ENCODE measurements around the gene PRTG. TPM values are rescaled to one million over a fixed set of nuclear protein-coding genes. Genes with fewer than 3 reads are reported as not detected.

Gene PRTG
- total RNA-seq, 4 donors from 2014 or later: 40.3 to 146 (median 89.0) TPM

GRCh38 chr15:55741833-55742497 lies 987 bp downstream of the PRTG start:
- peak overlapping the region; percentile 69 to 97 (median 75) for H3K4me3 ChIP-seq (replicated peaks in 1 of 3)
- DNase-seq: peak; percentile 61 to 62
- no peaks in the 10 kb centered on the region for H3K36me3 ChIP-seq
- H3K4me1 ChIP-seq: peaks cover 22 to 30% of the 10 kb centered on the region in 2 donors
- TF ChIP-seq CTCF (IDR thresholded peaks at IDR 0.05) (no peak), POLR2A (IDR thresholded peaks at IDR 0.05) (peak in 1 of 2 donors; percentile 7)
- H3K9me3 ChIP-seq: no peaks in the 10 kb centered on the region
- 4% methylated on average over 25 to 31 of the region's 34 CpGs for WGBS, 2 donors
- intact Hi-C loops (cut with DNase I): loop anchor here (10.0 kb wide), 1 partner anchor 87 kb away; no protein-coding TSS in a partner anchor
- H3K27me3 ChIP-seq: no peaks in the 10 kb centered on the region
- peak overlapping the region; percentile 79 to 92 (median 87) for H3K27ac ChIP-seq

- no peaks in the 10 kb centered on the region for H3K36me3 ChIP-seq
- DNase-seq: peak in 1 of 2 donors; percentile 19
- no peaks in the 10 kb centered on the region for H3K27me3 ChIP-seq
- H3K4me3 ChIP-seq (replicated peaks in 1 of 3): peak overlapping the region in 2 of 3 donors; percentile 69 to 75
- H3K4me1 ChIP-seq: peaks cover 27 to 37% of the 10 kb centered on the region in 2 donors
- intact Hi-C loops (cut with DNase I): loop anchor here (10.0 kb wide), 1 partner anchor 86 kb away; no protein-coding TSS in a partner anchor
- 24 to 27% methylated on average over 21 of the region's 21 CpGs for WGBS, 2 donors
- TF ChIP-seq POLR2A (IDR thresholded peaks at IDR 0.05) (no peak), CTCF (IDR thresholded peaks at IDR 0.05) (no peak)
- peak overlapping the region; percentile 79 to 92 (median 87) for H3K27ac ChIP-seq
- H3K9me3 ChIP-seq: no peaks in the 10 kb centered on the region
Measured at GRCh38 chr15:55740981-55741832, 1.7 kb downstream of the PRTG start.

GRCh38 chr15:55740359-55740878 lies 2.5 kb downstream of the PRTG start:
- peak overlapping the region in 2 of 3 donors; percentile 2 to 69 for H3K4me3 ChIP-seq (replicated peaks in 1 of 3)
- intact Hi-C loops (cut with DNase I): loop anchor here (10.0 kb wide), 1 partner anchor 86 kb away; no protein-coding TSS in a partner anchor

GRCh38 chr15:55739641-55740040 lies 3.3 kb downstream of the PRTG start:
- Histone ChIP-seq H3K4me1 (peaks cover 32 to 44% of the 10 kb centered on the region in 2 donors), H3K9me3 (no peaks in the 10 kb centered on the region), H3K4me3 (replicated peaks in 1 of 3) (no peak overlapping the region), H3K27me3 (no peaks in the 10 kb centered on the region), H3K36me3 (no peaks in the 10 kb centered on the region), H3K27ac (peak overlapping the region; percentile 50 to 79 (median 53))
- intact Hi-C loops (cut with DNase I): loop anchor here (10.0 kb wide), 1 partner anchor 85 kb away; no protein-coding TSS in a partner anchor
- 63 to 66% methylated on average over 1 of the region's 1 CpG for WGBS, 2 donors
- no peak for DNase-seq
- TF ChIP-seq CTCF (IDR thresholded peaks at IDR 0.05) (no peak), POLR2A (IDR thresholded peaks at IDR 0.05) (no peak)

More at GRCh38 chr15:55740359-55740878, 2.5 kb downstream of the PRTG start:
- no peaks in the 10 kb centered on the region for H3K27me3 ChIP-seq
- peaks cover 32 to 44% of the 10 kb centered on the region in 2 donors for H3K4me1 ChIP-seq
- TF ChIP-seq CTCF (IDR thresholded peaks at IDR 0.05): no peak
- no peak for TF ChIP-seq POLR2A (IDR thresholded peaks at IDR 0.05)
- no peak for DNase-seq
- H3K27ac ChIP-seq: peak overlapping the region; percentile 79 to 92 (median 87)
- 32 to 38% methylated on average over 11 of the region's 11 CpGs for WGBS, 2 donors
- no peaks in the 10 kb centered on the region for H3K36me3 ChIP-seq
- no peaks in the 10 kb centered on the region for H3K9me3 ChIP-seq
